HG02763 (cell line): Measurements from ENCODE around the gene PHLPP2.
"Not testable (repeated sequence)": the region's sequence is repeated elsewhere in the genome, so short reads cannot be mapped to it uniquely, and the experiment has no call there.

Experiments used
- ATAC-seq: cut with Tn5 transposase; IDR thresholded peaks from one replicate; pipeline ENCODE4 v1.9.1; 2021; ENCODE audit warnings: mild to moderate bottlenecking, moderate library complexity; ENCODE audit not compliant: unreplicated experiment

Gene PHLPP2

DNA sequence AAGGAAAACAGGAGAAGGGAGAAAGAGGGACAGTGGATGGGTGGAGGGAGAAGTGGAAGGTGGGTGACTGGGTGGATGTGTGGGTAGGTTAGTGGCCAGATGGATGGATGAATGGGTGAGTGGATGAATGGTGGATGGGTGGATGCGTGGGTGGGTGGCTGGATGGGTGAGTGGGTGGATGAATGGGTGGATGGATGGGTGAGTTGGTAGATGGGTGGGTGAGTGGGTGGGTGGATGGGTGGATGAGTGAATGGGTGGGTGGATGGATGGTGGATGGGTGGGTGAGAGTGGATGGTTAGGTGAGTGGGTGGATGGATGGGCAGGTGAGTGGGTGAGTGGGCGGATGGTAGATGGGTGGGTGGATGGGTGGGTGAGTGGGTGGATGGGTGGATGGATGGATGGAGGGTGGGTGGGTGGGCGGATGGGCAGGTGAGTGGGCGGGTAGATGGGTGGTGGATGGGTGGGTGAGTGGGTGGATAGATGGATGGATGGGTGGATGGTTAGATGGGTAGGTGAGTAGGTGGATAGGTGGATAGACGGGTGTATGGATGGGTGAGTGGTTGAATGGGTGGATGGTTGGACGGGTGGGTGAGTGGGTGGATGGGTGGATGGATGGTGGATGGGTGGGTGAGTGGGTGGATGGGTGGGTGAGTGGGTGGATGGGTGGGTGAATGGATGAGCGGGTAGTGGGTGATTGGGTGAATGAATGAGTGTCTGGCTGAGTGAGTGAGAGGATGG lies 99.2 kb downstream of the PHLPP2 start:
- ATAC-seq = no peak

DNA sequence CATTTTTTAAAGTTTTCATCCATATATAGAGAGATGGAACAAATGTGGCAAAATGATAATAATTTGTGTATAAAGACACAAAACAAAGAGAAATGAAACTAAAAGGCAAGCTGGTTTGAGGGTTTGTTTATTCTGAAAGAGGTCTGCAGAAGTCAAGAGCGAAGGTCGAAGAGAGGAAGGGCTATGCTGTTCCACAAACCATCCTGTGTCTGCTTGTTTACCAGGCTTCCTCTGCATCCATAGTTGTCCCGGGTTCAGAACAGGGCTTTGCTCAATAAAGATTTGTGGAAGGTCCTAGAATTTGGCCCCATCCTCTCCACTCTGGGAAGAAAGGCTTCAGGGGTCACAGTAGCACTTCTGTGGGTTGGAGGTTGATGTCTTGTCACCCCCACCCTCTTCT lies 100.9 kb downstream of the PHLPP2 start:
- ATAC-seq = no peak

DNA sequence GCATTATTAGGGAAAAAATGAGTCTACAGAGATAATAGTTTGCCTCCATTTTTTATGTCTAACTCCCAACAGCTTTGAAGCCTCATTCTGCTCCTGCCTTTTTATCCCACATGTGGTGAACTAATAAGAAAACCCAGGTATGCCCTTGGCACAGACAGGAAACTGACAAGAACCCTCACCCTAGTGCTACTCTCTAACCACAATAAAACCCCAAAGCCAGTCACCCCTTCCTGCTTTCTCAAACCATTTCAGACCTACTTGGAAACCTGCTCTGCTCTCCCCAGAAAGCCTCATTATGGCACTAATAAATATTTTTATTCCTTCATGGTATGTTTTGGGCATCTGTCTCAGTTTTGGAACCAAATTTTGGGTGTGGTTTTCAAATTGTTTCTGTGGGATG lies 102.4 kb downstream of the PHLPP2 start:
- ATAC-seq = no peak

GRCh38 chr16:71618429-71618828 lies 106.1 kb downstream of the PHLPP2 start:
- ATAC-seq = no peak

DNA sequence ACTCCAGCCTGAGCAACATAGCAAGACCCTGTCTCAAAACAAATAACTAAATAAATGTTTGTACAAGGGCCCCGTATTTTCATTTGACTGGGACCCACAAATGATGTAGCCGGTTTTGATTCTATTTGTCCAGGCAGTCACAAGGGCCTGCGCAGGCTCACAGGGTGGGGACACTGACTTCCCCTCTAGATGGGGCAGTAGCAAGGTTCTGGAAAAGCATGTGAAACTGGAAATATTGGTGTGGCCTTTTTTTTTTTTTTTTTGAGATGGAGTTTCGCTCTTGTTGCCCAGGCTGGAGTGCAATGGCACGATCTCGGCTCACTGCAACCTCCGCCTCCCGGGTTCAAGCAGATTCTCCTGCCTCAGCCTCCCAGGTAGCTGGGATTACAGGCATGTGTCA lies 109.5 kb downstream of the PHLPP2 start:
- not testable (repeated sequence) for ATAC-seq

GRCh38 chr16:71610936-71611871 lies 113.3 kb downstream of the PHLPP2 start:
- ATAC-seq = peak; percentile 55

- ATAC-seq = no peak
Observed at GRCh38 chr16:71610447-71610846, 114.1 kb downstream of the PHLPP2 start.

GRCh38 chr16:71609066-71609465 lies 115.4 kb downstream of the PHLPP2 start:
- no peak for ATAC-seq

DNA sequence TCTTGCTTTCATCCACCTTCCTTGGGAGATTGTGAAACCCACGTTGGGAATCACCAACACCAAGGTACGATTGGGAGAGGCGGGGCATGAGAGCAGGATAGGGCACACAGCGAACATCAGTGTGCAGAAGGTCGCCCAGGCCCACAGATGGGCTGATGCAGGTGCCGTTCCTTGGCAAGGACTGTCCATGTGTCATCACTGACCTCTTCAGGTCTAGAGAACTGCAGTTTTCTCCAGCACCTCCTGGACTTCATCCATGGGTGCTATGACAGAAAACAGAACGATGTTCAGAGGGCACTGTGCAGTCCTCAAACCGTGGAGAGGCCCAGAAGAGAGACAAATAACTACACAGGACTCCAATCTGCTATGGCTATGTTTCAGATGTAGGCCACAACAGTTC lies 123.7 kb downstream of the PHLPP2 start:
- ATAC-seq = no peak

- ATAC-seq = not testable (repeated sequence)
Observed at GRCh38 chr16:71598426-71598825, 126.1 kb downstream of the PHLPP2 start.

GRCh38 chr16:71595340-71595826 lies 129.1 kb downstream of the PHLPP2 start:
- not testable (repeated sequence) for ATAC-seq
